ENCODE data around the gene TP53AIP1. TPM values are rescaled to one million over a fixed set of nuclear protein-coding genes. Genes with fewer than 3 reads are reported as not detected.
"Not testable (repeated sequence)": the region's sequence is repeated elsewhere in the genome, so short reads cannot be mapped to it uniquely, and the experiment has no call there.

Gene TP53AIP1
- total RNA-seq, 1 donor from 2014 or later, result not detected

DNA sequence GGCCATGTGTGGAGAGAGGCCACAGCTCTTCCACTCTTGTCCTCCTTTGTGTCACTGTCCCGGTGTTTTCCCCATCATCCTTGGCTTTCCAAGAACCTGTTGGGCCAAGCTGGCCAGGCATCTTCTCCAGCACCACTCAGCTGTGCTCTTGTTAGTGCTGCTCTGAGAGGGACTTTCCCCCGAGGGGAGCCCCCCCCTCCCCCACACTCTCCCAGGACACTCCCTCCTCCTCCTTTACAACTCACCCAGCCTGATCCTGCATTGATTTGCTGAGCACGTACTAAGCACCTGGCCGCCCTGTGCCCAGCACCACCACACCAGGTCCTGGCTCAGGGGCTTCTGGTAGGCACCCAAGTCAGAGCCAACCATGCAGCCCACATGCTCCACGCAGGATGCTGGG, 13.2 kb downstream of the TP53AIP1 start:
- DNase-seq (ENCODE audit: low spot score), result no peak
- no peak for ATAC-seq
- intact Hi-C loops (cut with DNase I), result no loop called here

DNA sequence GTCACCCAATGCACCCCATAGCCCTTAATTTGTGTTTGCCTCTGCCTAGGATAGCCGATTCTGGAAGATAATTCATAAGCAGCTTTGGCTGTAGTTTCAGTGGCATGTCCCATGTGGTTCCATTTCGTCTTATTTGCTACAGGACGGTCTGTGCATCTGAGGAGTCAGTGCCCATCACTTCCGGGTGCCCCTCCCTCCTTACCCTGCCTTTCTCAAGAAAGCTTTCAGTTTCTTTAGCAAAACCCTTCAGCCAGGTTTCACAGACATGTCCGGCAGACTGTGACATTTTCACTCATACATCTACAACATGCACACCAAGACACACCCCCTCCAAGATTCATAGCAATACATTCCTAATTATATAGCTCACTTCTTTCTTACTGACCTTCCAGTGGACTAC, 14.3 kb downstream of the TP53AIP1 start:
- ATAC-seq (no peak), DNase-seq (ENCODE audit: low spot score) (no peak)
- intact Hi-C loops (cut with DNase I), result no loop called here

DNA sequence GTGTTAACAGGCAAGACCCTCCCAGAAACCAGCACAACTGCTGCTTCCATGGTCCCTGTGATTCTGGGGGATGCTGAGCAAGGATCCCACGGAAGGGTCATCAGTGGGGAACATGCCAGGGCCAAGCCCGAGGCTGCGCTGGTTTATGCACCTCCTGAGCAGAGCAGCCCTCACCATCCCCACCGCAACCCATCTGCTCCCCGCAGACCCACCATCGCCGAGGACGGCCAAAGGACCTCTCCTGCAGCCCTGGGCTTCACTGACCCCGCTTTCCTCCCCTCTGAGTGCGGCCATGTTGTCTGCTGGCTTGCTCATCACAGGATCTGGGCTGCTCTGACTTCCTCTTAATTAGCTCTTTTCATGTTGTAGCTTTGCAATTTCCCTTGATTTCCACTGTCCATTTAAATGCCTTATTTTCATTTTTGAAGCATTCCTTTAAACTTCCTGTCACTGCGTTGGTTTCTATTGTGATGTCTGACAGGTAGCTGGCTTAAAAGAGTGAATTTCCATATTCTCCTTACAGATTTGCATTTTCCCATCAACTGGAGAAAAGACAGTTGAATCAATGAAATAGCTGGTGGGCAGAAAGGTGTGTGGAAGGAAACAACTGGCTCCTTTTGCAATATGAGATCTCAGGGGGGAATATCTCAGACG, 14.9 kb downstream of the TP53AIP1 start:
- DNase-seq (ENCODE audit: low spot score) (no peak), ATAC-seq (no peak)
- intact Hi-C loops (cut with DNase I), result no loop called here

DNA sequence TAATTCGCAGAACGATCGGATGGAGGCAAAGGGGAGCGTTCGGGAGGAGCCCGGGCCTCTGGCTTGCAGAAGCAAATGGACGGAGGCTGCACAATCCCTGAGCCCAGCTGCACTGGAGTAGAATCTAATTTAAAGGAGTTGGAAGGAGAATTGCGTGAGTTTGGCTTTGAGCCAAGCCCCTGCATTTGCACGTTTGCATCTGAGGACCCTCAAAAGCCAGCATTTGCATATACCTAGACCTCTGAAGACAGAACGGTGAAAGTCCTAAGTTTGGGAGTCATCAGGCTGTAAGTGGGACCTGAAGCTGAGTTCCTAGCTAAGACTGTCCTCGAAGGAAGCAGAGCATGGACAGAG, 15.6 kb downstream of the TP53AIP1 start:
- DNase-seq (ENCODE audit: low spot score) (no peak), ATAC-seq (no peak)
- intact Hi-C loops (cut with DNase I), result no loop called here

DNA sequence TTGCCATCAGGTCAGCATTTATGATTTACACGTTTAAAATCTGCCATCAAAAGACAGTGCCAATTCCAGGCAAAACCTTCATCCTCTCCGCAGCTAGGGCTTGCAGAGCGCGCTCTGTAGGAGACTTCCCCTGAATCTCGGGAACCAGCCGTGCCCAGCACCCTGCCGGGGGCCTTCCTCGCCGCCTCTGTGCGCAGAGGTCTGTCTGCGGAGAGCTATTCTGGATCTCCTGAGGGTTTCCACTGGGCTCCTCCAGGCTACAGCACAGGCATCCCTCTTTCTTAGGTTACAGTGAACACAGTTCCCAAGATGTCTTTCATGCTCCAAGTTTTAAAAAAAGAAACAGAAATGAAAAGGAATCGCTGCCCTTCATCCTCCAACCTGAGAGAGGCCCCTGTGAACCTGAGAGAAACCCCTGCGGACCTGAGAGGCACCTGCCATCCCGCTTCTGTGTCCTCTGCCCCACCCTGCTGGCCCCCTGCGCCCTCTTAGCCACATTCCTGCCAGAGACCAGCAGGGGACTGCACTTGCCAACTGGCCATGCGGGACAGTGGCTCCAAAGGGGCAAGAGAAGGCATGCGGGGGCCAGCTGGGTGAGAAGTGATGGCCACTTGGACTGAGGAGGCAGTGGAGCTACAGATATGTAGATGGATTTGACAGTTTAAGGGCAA, 16.1 kb downstream of the TP53AIP1 start:
- no peak for DNase-seq (ENCODE audit: low spot score)
- no peak for ATAC-seq
- intact Hi-C loops (cut with DNase I), result no loop called here

DNA sequence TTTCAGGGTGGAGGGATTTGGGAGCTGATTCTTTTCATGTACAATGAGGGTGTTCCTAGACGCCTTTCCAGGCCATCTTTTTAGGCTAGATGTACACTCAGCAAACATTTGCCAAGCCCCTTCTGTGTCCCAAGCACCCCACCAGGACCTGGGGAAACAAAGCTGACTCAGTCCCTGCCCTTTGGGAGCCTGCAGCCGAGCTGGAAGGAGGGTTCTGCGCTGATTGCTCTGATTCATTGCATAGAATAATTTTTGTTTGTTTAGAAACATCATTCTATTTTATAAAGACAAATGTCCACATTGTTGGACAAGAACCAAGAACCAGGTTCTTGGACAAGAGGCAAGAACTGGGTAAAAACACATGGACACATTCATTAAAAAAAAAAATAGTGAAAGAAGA, 16.7 kb downstream of the TP53AIP1 start:
- no peak for DNase-seq (ENCODE audit: low spot score)
- ATAC-seq, result no peak
- intact Hi-C loops (cut with DNase I), result no loop called here

DNA sequence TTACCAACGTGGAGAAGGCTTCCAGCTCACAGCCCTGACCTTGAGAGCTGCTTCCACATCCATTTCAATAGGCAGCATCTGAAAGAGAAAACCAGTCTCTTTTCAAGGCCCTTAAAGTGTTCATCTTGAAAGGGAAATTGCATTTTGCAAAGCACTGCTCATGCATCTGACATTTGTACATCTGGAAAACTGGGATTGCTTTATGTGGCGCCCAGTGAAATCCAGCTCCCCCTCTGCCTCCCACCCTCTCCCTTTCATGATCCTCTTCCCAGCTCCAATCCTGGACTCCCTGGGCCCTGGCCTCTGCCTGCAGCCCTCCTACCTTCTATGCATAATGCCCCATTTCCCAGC, 17.4 kb downstream of the TP53AIP1 start:
- DNase-seq (ENCODE audit: low spot score), result no peak
- ATAC-seq, result no peak
- intact Hi-C loops (cut with DNase I), result no loop called here

DNA sequence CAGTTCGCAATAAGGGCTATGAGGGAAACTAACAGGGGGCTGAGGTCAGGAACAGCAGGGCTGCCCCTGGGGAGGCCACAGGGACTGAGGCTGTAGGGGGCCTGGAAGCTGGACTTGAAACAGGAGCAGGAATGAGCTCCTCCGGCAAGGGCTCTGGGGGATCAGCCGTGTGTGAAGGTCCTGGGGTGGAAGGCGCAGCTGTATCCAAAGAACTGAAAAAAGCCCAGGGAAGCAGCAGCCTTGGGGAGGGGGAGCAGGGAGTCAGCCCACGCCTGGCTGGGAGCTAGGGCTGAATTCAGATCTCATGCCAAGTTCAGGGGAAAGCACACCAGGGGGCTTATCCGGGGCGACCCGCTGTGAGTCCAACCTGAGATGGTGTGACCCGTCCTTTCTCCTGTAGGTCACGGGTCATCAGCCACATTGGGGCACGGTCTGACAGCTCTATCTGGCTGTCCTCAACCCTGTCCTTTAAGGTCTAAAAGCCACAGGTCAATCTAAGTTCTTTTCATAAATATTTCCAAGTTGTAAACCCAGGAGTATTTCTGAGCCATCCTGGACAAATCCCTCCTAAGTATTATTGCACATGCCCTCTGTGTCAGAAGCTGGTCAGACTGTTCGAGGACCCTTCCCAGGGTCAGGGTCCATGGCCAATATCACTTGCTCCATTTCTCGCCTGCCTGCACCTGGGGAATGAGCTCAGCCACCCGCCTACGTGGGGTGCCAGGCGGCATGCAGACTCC, 18.0 kb downstream of the TP53AIP1 start:
- DNase-seq (ENCODE audit: low spot score), result no peak
- ATAC-seq, result no peak
- intact Hi-C loops (cut with DNase I), result no loop called here

DNA sequence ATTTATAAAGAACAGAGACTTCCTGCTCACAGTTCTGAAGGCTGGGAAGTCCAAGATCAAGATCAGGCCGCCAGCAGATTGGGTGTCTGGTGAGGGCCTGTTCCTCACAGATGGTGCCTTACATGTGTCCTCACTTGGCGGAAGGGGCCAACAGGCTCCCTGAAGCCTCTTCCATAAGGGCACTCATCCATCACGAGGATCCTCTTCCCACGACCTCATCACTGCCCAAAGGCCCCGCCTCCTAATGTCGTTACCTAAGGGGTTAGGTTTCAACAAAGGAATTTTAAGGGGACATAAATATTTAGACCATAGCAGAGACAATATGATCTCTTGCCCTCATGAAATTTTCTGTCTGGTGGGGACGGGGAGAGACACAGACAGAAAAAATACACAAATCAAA, 18.6 kb downstream of the TP53AIP1 start:
- intact Hi-C loops (cut with DNase I), result no loop called here
- no peak for ATAC-seq
- DNase-seq (ENCODE audit: low spot score), result no peak

DNA sequence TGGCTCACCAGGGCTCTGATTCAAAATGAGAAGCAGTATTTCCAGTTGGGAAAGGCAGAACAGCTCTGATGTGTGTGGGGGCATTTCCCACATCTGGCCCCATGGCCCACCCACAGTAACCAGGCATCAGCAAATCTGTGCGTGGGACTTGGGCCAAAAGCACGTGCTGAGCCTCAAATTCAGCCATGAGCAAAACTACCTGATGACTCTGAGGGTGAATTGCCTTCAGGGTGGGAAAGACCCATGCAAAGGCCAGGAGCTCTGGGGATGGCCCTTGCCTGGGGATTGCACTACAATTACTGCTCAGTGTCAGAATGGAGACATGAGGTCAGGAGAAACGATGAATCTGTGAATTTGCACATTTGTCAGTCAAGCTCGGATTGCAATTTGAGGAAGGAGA, 20.9 kb downstream of the TP53AIP1 start:
- no peak for ATAC-seq
- intact Hi-C loops (cut with DNase I), result no loop called here
- DNase-seq (ENCODE audit: low spot score), result no peak

DNA sequence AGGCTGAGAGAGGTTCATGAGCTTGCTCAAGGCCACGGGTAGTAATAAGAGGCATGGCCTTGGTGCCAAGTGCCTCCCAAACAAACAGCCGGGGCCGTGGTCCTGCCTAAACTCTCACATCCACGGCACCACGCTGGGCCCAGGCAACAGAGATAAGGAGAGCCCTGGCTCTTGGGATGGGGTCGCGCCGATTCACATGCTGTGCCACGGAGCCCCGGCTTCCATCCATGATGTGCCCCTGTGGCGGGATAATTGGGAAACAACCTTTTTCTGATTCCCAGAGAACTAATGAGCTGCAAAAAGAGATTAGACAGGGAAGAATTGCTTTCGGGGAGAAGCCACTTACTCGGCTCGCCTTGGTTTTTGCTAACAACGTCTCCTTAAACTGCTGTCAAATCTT, 22.0 kb downstream of the TP53AIP1 start:
- no peak for ATAC-seq
- no peak for DNase-seq (ENCODE audit: low spot score)
- intact Hi-C loops (cut with DNase I), result no loop called here

DNA sequence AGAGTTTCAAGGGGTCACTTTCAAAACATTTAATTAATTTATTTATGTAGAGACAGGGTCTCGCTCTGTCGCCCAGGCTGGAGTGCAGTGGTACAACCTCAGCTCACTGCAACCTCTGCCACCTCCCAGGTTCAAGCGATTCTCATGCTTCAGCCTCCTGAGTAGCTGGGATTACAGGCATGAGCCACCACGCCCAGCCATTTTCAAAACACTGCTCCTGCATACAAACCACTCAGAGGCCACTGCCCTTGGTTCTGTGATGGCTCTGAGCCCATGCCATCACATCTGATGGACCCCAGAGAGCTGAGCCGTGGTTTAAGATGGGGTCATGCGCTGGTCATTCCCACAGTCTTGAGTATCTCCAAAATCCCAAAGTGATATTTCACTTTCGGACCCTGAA, 23.0 kb downstream of the TP53AIP1 start:
- ATAC-seq; intact Hi-C loops (cut with DNase I); DNase-seq (ENCODE audit: low spot score): not testable (repeated sequence)

DNA sequence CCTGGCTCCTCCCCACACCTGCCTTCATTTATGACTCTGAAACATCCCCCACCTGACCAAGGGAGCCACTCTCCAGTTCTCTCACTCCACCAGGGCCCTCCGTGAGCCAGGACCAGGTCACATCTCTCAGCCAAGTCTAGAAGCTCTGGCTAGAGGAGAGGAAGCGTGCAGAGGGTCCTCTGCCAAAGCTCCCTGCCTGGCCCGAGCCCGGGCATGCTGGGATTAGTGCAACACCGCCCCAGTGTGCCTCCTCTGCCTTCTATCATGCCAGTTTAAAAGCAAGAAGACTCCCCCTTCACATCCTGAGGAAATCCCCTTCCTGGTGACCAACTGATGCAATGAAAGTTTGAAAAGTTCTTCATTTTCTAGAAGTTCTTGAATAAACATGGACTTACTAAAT, 23.5 kb downstream of the TP53AIP1 start:
- no peak for ATAC-seq
- no peak for DNase-seq (ENCODE audit: low spot score)

DNA sequence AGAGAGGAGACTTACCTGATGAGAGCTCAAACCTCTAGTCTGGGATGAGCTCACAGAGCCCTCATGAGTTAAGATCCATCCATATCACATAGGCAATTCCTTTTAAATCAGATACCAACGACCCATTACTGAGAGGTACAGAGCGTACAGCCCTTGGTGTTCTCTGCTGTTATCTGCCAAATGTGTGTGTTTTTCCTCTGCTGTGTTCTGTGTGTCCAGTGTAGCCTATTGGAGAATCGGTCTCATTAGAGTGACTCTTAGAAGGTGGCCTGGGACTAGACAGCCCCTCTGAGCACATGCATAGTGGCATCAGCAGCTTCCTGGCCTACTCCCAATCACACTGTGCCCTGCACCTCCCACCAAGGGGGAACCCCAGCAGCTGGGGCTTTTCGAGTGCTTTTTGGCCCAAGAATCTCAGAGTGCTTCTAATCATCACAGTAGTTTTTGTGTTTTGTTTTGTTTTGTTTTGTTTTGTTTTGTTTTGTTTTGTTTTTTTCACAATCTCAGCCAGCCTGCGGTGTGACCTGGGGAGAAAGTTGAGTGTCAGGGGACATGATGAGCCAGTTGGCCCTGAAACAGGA, 25.4 kb downstream of the TP53AIP1 start:
- intact Hi-C loops (cut with DNase I), result no loop called here
- ATAC-seq, result no peak
- DNase-seq (ENCODE audit: low spot score), result no peak

More for the DNA sequence above, 23.5 kb downstream of the TP53AIP1 start:
- intact Hi-C loops (cut with DNase I), result no loop called here

DNA sequence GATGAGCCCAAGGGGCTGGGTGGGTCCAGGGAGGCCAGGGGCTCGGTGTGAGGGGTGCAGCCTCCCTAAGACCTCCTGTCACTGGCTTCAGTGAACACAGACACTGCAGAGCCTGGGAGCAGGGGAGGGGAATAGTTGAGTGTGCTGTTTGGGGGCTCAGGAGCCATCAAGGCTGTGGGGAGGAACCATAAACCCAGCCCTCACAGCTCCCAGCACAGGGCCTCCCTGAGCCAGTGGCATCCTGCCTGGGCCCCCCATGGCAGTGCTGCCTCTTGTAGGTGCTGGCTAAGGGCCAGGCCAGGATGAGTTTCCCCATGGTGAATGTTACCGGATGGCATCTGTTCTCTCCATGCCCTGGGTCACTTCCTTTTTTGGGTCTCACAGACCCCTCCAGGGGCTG, 26.0 kb downstream of the TP53AIP1 start:
- ATAC-seq, result no peak
- DNase-seq (ENCODE audit: low spot score), result no peak
- intact Hi-C loops (cut with DNase I), result no loop called here

DNA sequence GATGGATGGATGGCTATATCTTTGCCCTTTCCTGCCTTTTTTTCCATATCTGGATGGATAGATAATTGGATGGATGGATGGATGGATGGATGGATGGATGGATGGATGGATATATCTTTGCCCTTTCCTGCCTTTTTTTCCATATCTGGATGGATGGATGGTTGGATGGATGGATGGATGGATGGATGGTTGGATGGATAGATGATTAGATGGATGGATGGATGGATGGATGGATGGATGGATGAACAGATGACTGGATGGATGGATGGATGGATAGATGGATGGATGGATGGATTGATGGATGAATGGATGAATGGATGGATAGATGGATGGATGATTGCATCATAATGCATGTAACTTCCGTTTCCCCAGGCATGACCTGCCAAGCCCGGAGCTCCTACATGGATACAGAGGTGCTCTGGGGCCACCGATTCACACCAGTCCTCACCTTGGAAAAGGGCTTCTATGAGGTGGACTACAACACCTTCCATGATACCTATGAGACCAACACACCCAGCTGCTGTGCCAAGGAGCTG, 26.6 kb downstream of the TP53AIP1 start:
- DNase-seq (ENCODE audit: low spot score), result no peak
- intact Hi-C loops (cut with DNase I), result no loop called here
- ATAC-seq, result no peak

DNA sequence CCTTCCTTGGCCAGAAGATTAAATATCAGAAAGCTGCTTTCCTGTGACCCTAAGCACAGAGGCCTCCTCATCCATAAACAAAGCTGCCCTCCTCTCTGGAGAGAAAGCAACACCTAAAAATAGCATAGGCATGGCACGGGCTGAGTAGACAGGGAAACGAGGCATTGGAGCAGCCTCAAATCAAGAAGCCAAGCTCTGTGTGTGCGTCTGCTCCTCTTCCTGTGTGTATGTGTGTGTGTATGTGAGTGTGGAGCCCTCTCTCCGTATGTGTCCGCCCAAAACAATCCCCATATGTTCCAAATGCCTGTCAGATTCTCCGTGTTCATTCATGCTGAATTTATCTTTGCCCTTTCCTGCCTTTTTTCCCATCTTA, 27.5 kb downstream of the TP53AIP1 start:
- intact Hi-C loops (cut with DNase I), result no loop called here
- DNase-seq (ENCODE audit: low spot score) (no peak), ATAC-seq (no peak)

DNA sequence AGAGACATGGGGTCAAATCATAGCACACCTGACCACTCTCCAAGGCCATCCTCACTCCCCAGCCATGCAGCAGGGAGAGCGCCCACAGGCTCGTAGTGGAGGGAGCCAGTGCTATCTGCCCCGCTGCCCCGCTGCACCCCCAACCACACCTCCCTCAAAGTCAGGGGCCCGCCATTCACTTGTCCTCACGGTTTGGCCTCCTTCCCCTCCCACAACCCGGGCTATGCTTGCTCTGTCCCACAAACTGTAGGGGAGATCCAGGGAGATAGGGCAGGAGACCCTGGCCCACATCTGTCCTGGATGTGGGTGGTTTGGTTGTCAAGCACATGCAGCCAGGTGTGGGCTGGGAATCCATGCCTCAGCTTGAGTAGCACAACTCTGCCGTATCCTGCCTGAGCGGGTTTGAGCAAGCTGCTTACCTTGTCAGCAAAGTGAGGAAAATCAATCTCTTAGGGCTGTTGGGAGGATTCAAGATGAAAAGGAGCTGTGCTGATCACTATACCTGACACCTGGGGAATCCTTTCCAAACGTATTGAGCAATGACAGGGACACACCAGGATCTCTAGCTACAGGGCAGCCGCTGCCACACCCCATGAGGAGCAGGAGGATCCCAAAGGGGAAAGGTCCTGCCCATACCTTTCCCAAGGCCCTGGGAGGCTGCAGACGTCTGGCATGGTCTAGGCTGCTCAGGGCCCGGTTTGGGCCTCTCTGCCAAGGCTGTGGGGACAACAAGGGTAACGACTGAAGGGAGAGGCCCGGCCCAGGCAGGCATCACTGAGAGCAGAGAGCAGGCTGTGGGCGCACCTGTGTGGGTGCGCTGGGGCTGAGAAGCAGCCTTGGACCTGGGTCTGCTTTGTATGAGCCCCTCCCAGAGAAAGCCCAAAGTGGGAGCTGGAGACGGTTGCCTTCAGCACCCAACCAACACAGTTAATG, 28.2 kb downstream of the TP53AIP1 start:
- ATAC-seq (no peak), DNase-seq (ENCODE audit: low spot score) (no peak)
- intact Hi-C loops (cut with DNase I), result no loop called here

DNA sequence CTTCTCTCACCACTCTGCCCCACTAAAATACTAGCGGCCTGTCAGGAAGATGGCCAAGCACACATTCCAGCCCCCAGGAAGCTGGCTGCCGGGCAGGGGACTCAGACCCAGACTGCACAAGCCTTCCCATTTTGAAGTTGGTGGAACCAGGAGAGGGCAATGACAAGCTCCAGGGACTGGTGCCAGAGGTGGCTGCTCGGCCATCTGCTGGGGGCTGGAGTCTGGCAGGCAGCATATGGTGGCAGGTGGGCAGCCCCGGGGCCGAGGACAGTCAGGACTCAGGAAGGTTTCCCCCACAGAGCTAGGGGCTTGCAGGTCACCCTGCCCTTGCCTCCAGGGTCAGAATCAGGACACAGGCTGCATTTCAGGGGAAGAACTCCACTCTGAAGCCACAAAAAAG, 28.9 kb downstream of the TP53AIP1 start:
- intact Hi-C loops (cut with DNase I), result no loop called here
- DNase-seq (ENCODE audit: low spot score), result no peak
- ATAC-seq, result no peak
